DMS114 treated with DMSO at 0.1 percent for 48 hours (cell line): ENCODE results near the gene GGACT.
A peak's percentile ranks its signal among the peaks of the same experiment; 100 is the strongest.

Experiments
- DNase-seq: peaks from one replicate; lab custom pipeline; 2025; ENCODE audit not compliant: unreplicated experiment; lab: John Stamatoyannopoulos, UW

Gene GGACT

DNA sequence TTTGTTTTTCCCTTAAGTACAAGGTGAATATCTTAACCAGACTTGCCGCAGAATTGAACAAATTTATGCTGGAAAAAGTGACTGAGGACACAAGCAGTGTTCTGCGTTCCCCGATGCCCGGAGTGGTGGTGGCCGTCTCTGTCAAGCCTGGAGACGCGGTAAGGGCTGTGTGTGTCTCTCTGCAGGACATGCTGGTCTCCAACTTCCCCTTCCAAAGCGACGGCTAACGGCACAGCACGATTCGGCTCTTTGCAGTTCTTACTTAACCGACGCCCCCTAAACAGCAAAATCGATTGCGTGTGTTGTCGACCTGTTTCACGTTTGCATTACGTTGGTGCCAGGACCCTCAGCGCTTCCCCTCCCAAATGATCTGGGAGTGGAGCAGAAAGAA is 73.2 kb downstream of the GGACT start:
- no peak for DNase-seq

DNA sequence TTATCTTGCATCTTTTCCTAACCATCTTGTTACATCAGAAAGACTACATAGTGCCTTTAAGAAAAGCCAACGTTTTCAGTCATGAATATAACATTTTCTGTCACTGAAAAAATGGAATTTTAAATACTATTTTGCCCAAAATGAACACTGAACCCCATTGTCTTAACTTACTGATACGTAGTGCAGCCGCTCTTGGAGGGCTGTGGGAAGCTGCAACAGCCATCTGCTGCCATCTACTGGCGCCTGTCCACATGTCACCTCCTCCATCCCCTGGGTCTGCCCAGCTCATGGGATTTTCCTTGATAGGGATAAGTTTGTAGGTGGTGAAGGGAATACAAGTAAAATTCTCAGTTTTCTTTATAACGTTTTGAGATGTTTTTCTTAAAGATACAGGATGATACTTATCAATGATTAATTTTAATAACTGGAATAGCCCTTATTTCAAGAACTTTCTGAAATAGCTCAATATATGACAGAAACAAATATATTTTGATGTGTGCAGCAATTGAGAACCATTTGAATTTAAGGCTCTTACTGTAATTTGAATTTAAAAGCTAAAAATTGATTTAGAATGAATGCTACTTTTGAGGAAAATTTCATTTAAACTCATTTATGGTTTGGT is 73.7 kb downstream of the GGACT start:
- peak; percentile 58 for DNase-seq

DNA sequence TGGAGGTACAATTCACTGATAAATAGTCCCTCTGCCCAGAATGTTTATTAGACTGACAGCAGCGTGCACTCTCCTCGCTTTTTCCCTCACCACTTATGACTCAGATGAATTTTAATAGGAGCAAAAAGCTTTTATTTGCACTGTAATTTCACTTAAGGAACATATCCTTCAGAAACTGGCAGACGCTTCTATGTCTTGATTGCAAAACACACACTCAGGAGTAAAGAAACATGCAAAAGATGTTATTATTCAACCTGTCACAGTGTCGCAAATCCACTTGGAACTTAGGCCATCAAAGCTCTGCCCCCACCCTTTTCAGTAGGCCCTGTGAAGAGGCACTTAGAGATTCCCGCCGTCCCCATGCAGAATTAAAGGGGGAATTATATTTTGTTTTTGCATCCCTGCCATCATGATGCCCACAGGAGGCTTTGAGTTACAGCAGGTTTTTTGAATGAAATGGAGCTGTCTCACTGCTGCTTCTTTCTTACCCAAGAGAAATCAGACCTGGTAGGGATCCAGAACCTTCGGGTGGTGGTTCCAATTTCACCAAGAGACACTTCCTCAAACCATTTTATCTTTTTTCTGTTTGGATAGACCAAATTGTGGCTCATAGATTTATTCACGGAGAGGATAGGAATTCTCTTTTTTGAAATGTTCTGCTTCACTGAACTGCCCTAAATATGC is 74.5 kb downstream of the GGACT start:
- DNase-seq: no peak

DNA sequence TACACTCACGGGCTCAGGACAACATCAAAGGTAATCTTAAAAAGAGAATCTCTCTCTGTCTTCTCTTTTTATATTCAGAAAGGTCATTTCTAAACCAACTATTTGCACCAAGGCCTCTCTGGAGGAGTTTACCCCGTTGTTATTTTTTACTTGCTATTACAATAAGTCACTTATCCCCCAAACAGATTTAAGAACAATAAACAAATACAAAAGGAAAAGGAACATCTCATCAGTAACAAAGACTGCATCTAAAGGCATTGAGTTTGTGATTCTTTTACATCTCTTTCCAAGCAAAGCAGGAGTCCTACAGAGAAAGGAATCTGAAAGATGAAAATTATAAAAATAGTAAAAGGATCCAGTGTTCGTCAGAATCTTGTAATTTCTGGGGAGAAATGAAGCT is 75.4 kb downstream of the GGACT start:
- no peak for DNase-seq

DNA sequence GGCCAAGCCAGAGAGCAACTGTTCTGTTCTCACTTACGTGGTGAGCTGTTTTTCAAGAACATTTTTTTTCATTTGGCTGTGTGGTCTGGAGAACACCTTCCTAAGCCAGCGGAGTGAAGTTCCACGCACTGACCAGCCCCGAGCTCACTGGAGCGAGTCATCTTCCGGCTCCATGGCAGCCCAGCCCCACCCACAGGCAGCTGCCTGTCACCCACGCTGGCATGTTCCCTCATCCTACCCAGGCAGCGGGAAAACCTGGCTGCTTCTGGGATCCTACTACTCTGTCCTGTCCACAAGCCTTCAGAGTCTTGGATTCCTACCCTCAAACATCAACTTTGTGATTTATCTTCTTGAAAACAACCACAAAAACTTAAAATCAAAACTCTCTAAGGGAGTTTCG is 76.2 kb downstream of the GGACT start:
- no peak for DNase-seq

DNA sequence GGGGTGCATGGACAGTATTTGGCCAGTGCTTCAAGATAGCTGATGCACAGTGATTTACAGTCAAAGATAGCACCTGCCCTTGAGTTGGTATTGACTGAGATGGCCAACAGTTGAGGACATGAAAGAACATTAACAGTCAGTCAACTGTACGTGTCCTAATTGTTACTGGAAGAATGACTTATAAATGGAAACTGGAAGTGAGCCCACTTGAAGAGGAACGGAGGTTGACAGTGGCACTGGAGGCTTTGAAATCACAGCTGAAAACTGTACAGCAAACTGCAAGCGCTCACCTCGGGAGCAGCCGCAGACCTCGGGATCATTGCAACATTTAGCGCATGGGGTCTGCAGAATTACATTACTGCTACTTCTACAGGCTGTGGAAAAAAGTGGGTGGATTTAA is 77.1 kb downstream of the GGACT start:
- no peak for DNase-seq

DNA sequence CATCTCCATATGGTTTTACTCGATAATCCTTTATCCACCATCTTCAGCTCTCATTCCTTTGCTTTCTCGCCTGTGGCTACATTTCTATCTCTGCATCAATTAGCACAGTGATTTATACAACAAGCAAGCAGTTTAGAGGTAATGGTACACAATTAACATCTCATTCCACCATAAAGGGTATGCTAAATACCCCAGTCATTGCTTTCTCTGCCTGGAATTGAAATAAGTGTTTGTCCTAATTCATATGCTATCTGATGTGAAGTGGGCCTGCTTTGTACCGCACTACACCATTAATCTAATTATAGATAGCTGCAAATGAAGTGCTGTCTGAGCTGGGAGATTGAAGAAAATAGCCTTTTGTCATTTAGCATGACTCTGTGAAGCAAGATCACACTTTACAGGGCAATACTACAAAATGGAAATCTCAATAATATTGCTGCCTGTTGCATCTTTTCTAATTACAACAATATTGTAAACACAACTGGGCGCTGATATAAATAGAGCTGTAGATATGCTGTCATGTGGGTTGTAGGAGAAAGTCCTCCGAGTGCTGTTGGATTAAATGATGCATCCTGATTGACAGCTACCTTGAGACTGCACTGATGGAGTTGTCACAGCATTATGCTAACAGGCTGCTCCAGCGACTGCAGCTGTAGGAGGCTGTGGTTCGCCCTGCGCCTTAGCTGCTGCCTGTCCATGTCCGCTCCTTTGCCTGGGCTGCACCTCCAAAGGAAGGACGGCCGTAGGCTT is 78.2 kb downstream of the GGACT start:
- DNase-seq: no peak

DNA sequence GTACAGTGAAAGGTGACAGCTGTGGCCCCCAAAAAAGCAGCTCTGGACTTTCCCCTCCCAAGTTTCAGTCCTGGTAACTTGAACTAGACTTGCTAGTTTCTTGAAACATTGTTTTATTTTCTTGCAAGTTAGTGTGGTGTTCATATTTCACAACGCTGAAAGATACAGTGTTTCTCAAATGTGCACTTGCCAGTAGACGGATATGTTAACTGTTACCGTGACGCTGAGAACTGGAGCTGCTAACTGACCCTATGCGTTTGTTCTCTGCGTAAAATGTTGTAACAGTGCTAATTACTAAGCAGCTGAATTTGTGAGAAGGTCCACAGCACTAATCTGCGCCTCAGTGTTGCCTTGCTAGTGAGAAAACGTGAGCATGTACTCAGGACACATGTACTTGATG is 79.6 kb downstream of the GGACT start:
- DNase-seq: no peak

DNA sequence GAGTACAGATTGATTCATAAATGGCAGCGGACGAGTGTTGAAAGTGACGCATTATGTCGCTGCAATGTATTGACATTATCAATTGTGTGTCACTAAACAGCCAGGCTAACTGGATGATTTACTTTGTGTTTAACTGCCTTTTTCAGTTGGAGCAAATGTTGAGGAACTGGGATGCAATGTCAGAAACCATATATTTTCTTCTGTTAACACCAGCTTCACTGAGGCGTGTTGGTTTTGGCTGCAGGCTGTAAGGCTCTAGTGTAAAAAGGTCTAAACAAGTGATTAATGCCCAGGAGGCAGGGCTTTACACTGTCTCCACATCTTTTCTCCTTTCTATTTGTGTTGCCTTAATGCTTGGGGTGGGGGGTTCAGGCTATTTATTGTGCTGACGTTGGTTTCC is 80.1 kb downstream of the GGACT start:
- no peak for DNase-seq

DNA sequence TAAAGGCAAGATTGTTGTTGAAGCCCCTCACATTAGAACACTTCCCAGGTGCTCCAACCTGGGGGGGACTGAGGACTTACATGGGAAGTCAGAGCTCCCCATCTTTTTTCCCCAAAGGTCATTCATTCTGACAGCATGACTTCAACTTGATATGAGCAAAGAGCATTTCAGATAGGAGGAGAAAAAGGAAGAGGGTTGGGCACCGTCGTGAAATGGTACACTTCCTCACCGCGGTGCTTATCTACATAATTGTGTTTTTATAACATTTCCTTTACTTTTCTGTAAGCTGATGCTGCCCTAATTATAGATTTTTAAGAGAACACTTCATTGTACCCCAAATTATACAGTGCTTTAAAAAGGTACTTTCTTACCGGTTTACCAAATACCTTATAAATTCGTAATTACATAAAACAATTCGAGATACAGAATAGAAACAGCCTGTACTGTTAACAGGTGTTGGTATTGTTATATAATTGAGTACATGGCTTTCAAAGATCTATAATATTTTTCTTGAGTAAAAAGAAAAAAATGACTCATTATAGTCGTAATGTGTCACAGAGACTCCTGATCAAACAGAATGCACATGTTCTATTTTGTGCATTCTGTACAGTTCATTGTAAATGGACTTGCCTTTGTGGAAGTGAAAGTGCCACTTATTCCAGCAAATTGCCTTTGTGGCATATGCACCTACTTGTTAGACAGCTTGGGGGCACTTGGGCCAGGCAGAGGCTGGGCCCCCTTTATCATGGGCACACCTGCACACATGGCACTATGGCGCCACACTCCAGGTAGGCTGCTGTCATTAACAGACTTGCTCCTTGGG is 81.8 kb downstream of the GGACT start:
- DNase-seq: no peak

DNA sequence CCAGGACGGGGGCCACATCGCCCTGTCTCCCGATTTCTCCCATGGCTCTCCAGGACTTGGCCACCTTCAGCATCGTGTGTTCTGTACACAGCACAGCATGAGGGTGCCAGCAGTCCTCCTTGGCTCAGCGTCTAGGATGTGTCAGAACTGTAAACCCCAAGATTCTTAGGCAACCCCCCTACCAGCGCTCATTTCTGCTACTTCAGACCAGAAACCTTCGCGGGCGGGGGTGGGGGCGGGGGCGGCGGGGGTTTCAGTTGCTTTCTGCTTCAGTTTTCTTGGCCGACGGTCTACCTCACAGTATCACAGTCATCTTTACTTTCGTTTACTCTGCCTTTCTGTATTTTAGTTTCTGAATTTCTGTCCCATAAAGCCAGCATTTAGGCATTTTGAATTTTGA is 82.4 kb downstream of the GGACT start:
- no peak for DNase-seq

DNA sequence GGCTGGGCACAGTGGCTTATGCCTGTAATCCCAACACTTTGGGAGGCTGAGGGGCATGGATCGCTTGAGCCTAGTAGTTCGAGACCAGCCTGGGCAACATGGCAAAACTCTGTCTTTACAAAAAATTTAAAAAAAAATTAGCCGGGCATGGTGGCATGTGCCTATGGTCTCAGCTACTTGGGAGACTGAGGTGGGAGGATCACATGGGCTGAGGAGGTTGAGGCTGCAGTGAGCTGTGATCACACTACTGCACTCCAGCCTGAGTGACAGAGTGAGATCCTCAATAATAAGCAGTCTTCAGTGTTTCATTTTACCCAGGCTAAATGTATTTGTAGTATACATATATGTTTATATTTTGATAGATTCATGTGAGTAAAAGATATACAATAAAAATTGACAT is 85.0 kb downstream of the GGACT start:
- DNase-seq: no peak

DNA sequence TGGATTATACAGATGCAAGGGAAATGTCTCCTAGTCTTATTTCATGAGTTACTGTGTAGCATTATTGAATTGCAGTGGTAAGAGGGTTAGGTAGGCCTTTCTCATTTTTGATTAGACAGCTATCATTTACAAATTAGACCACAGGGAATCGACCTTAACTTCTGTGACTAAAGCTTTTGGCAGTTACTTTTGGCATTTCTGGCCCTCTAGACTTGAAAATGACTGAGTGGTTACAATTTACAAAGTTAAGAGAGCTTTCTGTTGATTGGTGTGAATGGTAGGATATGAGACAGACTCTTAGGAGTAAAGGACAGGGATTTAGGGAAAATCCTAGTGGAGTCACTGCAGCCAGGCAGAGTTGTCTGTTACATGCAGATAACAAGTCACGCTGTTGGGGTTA is 86.1 kb downstream of the GGACT start:
- DNase-seq: no peak

DNA sequence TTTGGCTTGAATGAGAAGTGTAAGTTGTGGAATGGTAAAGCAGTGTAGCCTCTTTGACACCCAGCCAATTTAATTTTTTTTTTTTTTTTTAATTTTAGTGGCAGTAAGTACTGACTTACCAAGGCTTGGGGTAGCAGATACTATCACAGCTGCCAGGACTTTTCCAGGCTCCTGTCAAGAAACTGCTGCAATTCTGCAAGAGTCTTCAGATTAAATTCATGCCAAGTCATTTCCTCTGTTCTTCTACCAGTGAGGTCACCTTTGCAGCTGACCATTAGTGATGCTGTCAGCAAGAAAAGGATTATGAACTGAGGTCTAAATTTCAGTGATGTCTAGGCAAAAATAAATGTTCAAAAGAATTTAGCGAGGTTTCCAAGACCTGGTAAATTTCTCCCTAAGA is 91.2 kb downstream of the GGACT start:
- DNase-seq: no peak

DNA sequence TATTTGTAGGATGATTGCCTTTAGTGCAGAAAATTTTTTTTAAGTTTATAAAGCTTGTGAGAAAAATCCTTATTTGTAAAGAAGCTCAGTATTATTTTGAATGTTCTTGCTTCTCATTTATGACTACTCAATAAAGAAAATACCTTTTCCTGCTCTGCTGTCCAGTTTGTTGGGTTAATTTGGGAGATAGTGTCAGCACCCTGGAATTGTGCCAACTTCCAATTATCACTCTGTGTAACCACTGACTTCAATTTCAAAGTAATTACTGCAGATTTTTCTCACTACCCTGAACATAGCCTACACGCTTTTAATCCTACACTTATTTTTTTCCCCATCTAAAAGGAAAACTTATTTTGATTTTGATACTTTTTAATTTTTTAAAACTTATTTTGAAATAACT is 93.1 kb downstream of the GGACT start:
- DNase-seq: no peak

DNA sequence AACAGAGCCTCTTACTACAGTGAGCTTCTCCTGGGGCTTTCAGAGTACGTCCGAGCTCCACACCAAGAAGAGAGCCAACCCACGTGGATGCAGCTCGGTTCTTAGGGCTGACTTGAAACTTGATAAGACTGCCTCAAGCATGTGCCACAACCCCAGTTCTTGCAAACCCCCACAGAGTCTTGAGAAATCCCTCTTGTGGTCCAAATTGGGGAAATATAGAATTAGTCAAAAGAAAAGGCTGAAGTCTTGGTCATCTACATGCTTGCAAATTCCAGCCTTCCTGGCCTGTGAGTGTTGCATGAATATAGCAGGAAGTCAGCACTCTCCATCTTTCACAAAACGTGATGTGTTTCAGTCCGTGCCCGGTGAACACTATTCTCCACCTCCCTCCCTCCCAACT is 95.2 kb downstream of the GGACT start:
- DNase-seq: no peak

DNA sequence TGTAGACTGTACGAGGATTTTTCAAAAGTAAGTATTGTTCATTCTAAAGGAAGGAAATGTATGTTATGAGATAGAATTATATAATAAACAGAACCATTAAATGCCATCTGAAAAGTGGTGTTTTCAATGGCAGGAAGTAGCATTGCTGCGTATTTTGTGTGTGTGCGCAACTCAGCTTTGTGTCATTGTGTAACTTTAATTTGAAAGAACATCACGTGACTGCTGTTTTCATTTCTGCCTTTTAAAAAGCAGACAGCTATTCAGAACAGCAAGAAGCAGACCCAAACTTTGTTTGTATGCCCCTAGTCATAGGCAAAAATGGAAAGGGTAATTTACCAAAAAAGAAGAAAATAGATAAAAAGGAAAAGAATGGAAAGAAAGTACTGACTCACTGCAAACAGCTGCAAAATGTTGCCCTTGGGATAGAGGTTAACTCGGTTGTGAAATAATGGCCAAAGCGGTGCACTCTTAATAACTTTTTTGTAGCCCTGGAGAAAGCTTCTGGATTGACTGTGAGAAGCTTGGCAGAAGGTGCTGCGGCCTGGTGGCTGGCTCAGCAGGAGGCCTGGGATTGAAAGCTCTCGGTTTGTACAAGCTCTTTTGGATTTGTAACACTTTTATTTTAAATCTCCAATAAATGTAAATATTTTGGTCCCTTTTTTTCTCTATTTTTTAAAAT is 97.3 kb downstream of the GGACT start:
- no peak for DNase-seq

DNA sequence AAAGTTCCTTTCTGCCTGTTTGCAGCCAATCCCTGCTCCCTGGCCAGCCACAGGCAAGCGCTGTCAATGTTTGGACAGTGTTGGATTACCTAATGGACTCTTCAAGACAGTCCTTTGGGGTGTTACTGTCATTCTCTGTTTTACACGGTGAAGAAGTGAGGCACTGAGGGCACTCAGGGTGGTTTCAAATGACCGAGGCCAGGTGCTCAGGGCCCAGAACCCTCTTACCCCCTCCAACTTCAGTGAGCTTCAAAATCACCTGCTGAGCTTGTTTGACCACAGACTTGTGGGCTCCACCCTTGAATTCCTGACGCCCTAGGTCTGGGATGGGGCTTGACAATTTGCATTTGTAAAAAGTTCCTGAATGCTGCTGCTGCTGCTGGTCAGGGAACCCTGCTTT is 97.9 kb downstream of the GGACT start:
- no peak for DNase-seq

DNA sequence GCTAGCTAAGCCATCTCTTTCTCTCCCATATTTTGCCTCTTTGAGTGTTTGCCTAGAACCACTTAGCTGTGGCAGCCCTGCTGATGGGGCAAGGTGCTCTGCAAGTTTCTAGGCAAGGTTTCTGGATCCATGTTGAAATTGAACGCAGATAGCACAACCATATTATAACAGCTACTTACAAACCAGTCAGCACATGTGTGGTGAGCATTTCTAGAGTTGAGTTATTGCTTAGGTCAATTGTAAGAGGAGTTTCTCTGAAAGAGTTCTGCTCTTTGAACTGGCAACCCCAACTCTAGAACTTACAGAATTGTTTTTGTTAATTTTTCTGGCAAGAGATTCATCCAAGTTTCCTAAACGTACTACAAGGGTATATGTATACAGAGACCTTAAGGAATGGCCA is 103.3 kb downstream of the GGACT start:
- no peak for DNase-seq

DNA sequence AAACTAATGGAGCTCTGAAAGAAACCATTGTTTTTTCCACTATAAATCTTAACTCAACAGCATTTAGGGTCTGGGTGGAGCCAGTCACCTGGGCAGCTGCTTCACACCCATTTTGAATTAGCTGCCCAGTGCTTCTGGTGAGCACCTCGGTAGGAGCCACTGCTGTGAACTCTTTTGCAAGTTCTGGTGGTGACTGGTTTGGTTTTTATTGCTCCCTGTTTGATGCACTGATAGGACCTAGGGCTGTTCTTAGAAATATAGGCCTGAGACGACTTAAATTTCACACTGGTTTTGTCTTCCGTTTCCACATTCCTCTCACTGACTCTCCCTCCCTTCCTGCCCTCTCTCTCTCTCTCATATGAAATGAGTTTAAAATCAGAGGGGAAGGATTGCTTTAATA is 103.9 kb downstream of the GGACT start:
- no peak for DNase-seq

DNA sequence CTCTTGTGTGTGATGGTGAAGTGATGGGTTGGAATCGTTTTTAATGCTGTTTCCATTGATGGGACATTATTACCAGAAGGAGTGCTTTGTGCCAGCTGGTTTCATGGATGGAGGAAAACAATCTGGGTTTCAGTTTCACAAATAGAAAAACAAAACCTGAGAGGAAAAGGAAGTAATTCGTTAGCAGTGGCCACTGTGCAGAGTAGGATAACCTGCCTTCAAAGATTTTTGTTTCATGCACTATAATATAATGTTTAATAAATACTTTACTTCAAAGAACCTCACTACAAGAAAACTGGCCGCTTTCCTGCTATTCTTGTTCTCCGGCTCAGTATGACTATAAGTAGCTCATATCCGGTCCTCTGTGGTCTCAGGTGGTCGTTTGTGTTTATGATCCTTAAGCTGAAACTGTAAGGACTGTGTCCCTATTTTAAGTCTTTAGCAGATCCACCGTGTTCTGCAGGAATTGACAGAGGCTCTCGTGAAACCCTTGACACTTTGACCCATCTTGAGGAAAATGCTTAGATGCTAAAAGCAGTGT is 104.7 kb downstream of the GGACT start:
- no peak for DNase-seq
